Keratinocyte (primary cell): ENCODE measurements around the gene MALT1. TPM values are rescaled to one million over a fixed set of nuclear protein-coding genes. Genes with fewer than 3 reads are reported as not detected.

Experiments
- DNase-seq: peaks from one replicate; pipeline ENCODE4 v3.0.0-alpha.2; 2011; ENCODE audit warnings: low read depth, missing footprints, low spot score
- FAIRE-seq: peaks from 2 replicates; lab custom pipeline; 2011; peaks lifted over from hg19 to GRCh38; lab: Jason Lieb, UNC
- H2AFZ ChIP-seq: 2 replicates; pipeline ENCODE4 v1.6.0; 2012; ENCODE audit warnings: low read length, control low read depth, inconsistent platforms; ENCODE audit not compliant: control insufficient read depth
- H3K27ac ChIP-seq: 2 replicates; pipeline ENCODE4 v1.5.1; 2011; ENCODE audit warnings: low read length; ENCODE audit not compliant: control insufficient read depth, insufficient read depth
- H3K27me3 ChIP-seq: 3 replicates; pipeline ENCODE4 v1.6.0; 2011; ENCODE audit warnings: low read length; ENCODE audit not compliant: control insufficient read depth, insufficient read depth; ENCODE audit errors: extremely low read depth
- H3K36me3 ChIP-seq, 2 experiments: 2 replicates in 1 of 2; 3 replicates in 1 of 2; pipeline ENCODE4 v1.5.1; 2011; ENCODE audit warnings: low read length in 2 of 2, mild to moderate bottlenecking in 1 of 2; ENCODE audit not compliant: control insufficient read depth in 2 of 2, insufficient read depth in 2 of 2; ENCODE audit errors: extremely low read depth in 1 of 2
- H3K4me1 ChIP-seq: 3 replicates; pipeline ENCODE4 v1.5.1; 2011; ENCODE audit warnings: low read length; ENCODE audit not compliant: control insufficient read depth, insufficient read depth; ENCODE audit errors: extremely low read depth
- H3K4me2 ChIP-seq: 3 replicates; pipeline ENCODE4 v1.6.0; 2011; ENCODE audit warnings: low read depth, low read length; ENCODE audit not compliant: control insufficient read depth, insufficient read depth; ENCODE audit errors: extremely low read depth
- H3K4me3 ChIP-seq, 3 experiments: fragments of 200-600 bp in 1 of 3; sonication (generic) in 1 of 3; 2 replicates in 2 of 3; 3 replicates in 1 of 3; pipeline ENCODE4 v1.5.1; 2011 to 2016; ENCODE audit warnings: low read length in 3 of 3, mild to moderate bottlenecking in 3 of 3, control low read depth in 2 of 3, inconsistent platforms in 1 of 3, low read depth in 1 of 3, mixed read lengths in 1 of 3, mixed run types in 1 of 3, moderate library complexity in 1 of 3; ENCODE audit not compliant: control insufficient read depth in 2 of 3, insufficient read depth in 2 of 3; ENCODE audit errors: extremely low read depth in 1 of 3
- H3K79me2 ChIP-seq: 2 replicates; pipeline ENCODE4 v1.6.0; 2012; ENCODE audit warnings: low read length; ENCODE audit not compliant: control insufficient read depth, insufficient read depth
- H3K9ac ChIP-seq: 3 replicates; pipeline ENCODE4 v1.6.0; 2011; ENCODE audit warnings: low read length; ENCODE audit not compliant: control insufficient read depth, insufficient read depth; ENCODE audit errors: extremely low read depth
- H3K9me1 ChIP-seq: 3 replicates; pipeline ENCODE4 v1.6.0; 2011; ENCODE audit warnings: low read length; ENCODE audit not compliant: control insufficient read depth, insufficient read depth; ENCODE audit errors: extremely low read depth
- H3K9me3 ChIP-seq: 2 replicates; pipeline ENCODE4 v1.5.1; 2012; ENCODE audit warnings: low read depth, low read length; ENCODE audit not compliant: control insufficient read depth
- H4K20me1 ChIP-seq: 3 replicates; pipeline ENCODE4 v1.6.0; 2011; ENCODE audit warnings: low read length; ENCODE audit not compliant: control insufficient read depth, insufficient read depth; ENCODE audit errors: extremely low read depth
- CTCF ChIP-seq, 3 experiments: IDR thresholded peaks in 1 of 3; conservative IDR thresholded peaks in 1 of 3; optimal IDR thresholded peaks in 1 of 3; 2 replicates in 2 of 3; 3 replicates in 1 of 3; pipeline versions ENCODE3 to v1.5.1; 2011; ENCODE audit warnings: low read length in 3 of 3, mild to moderate bottlenecking in 3 of 3, moderate library complexity in 2 of 3, control low read depth in 1 of 3, inconsistent platforms in 1 of 3; ENCODE audit not compliant: insufficient read depth in 2 of 3; ENCODE audit errors: extremely low read depth in 1 of 3
- EZH2 ChIP-seq: IDR thresholded peaks from one replicate; pipeline ENCODE4 v1.6.1; 2012; ENCODE audit warnings: inconsistent platforms, mild to moderate bottlenecking, low read length, moderate library complexity
- dilution Hi-C: fragments of 300-500 bp; cut with MboI; formaldehyde crosslinking; loops from one replicate; pipeline ENCODE4 v1.7.0; 2020; ENCODE audit warnings: low sequenced_read_pairs; ENCODE audit not compliant: extremely low pct_ligation_motif_present
- polyA plus RNA-seq, 5 experiments: library from polyadenylated mRNA; depleted of rRNA in 3 of 5; stranded (reverse) in 3 of 5; stranded (forward) in 1 of 5; unstranded in 1 of 5; fragments of >200 nt; gene quantifications; 1 replicate in 1 of 5; 2 replicates in 3 of 5; 3 replicates in 1 of 5; pipeline versions ENCODE4 v1.2.1 to v1.2.3, GENCODE V29; 2011 to 2012; ENCODE audit warnings: missing spikeins in 2 of 5, low read depth in 1 of 5, low replicate concordance in 1 of 5

The MALT1 gene
- polyA plus RNA-seq, 1 donor (not counting 4 experiments of a cell fraction or from before 2014, with no cell fraction given) = 52.1 TPM

GRCh38 chr18:58670404-58671110, 708 bp upstream of the MALT1 start:
- H3K36me3 ChIP-seq = peaks cover 3 to 18% of the 10 kb centered on the region in 2 experiments
- no peaks in the 10 kb centered on the region for H4K20me1 ChIP-seq
- H3K4me3 ChIP-seq = peak overlapping the region; percentile 68 to 81 (median 78)
- H3K9me3 ChIP-seq = no peaks in the 10 kb centered on the region
- H3K9me1 ChIP-seq = no peaks in the 10 kb centered on the region
- H3K9ac ChIP-seq = peak overlapping the region; percentile 91
- peaks cover 38% of the 10 kb centered on the region for H3K79me2 ChIP-seq
- dilution Hi-C loops = no loop called here
- FAIRE-seq (peak; percentile 59), DNase-seq (no peak)
- H3K27ac ChIP-seq = peak overlapping the region; percentile 93
- H3K4me2 ChIP-seq = peak overlapping the region; percentile 94
- peak overlapping the region; percentile 60 for H2AFZ ChIP-seq
- TF ChIP-seq EZH2 (no peak), CTCF (optimal IDR thresholded peaks at IDR 0.05 in 1 of 3, IDR thresholded peaks at IDR 0.05 in 1 of 3, conservative IDR thresholded peaks at IDR 0.05 in 1 of 3; ENCODE audit: extremely low read depth in 1 of 3, insufficient read depth in 2 of 3, low read length in 3 of 3) (no peak)
- no peaks in the 10 kb centered on the region for H3K27me3 ChIP-seq
- peaks cover 58% of the 10 kb centered on the region for H3K4me1 ChIP-seq

GRCh38 chr18:58671632-58672564, 633 bp downstream of the MALT1 start:
- Histone ChIP-seq H3K9me3 (no peaks in the 10 kb centered on the region), H4K20me1 (no peaks in the 10 kb centered on the region), H3K4me1 (peaks cover 57% of the 10 kb centered on the region), H2AFZ (peak overlapping the region; percentile 11), H3K4me2 (peak overlapping the region; percentile 63), H3K9me1 (no peaks in the 10 kb centered on the region), H3K4me3 (peak overlapping the region; percentile 81 to 94 (median 88)), H3K27me3 (no peaks in the 10 kb centered on the region), H3K79me2 (peaks cover 50% of the 10 kb centered on the region), H3K9ac (peak overlapping the region; percentile 91), H3K36me3 (peaks cover 3 to 18% of the 10 kb centered on the region in 2 experiments), H3K27ac (peak overlapping the region; percentile 90)
- DNase-seq (no peak), FAIRE-seq (peak; percentile 73)
- TF ChIP-seq EZH2 (no peak), CTCF (optimal IDR thresholded peaks at IDR 0.05 in 1 of 3, IDR thresholded peaks at IDR 0.05 in 1 of 3, conservative IDR thresholded peaks at IDR 0.05 in 1 of 3; ENCODE audit: extremely low read depth in 1 of 3, insufficient read depth in 2 of 3, low read length in 3 of 3) (no peak)
- dilution Hi-C loops = no loop called here
